HepG2 (cell line): ENCODE data around the gene SLCO4A1. TPM values are rescaled to one million over a fixed set of nuclear protein-coding genes. Genes with fewer than 3 reads are reported as not detected.

Experiments used
- ATAC-seq: fragments of 200-7000 bp; cut with Tn5 transposase; 3 replicates; pipeline ENCODE4 v1.9.1; 2020; ENCODE audit warnings: mild to moderate bottlenecking, moderate library complexity
- BruUV-seq: library from RNA; stranded (reverse); fragments of 400-500 nt; replicated peaks from 2 replicates; lab custom pipeline; 2021; lab: Mats Ljungman, UMichigan
- CTCF ChIA-PET: fragments of 300-600 bp; formaldehyde crosslinking; extraction: SDS; loops from one replicate; lab custom pipeline; 2021; ENCODE audit warnings: low total read pairs, inconsistent platforms, low intra/inter-chr PET ratio; lab: Yijun Ruan, JAX
- POLR2A ChIA-PET: fragments of 350-600 bp; sonication (Branson Sonifier 250); formaldehyde crosslinking; loops from one replicate; lab custom pipeline; 2020; ENCODE audit warnings: antibody characterized with exemption, inconsistent platforms; lab: Yijun Ruan, JAX
- DNase-seq: peaks from one replicate; pipeline ENCODE4 v3.0.0-alpha.2; 2015; ENCODE audit warnings: low spot score
- FAIRE-seq: peaks from 3 replicates; lab custom pipeline; 2011; peaks lifted over from hg19 to GRCh38; lab: Jason Lieb, UNC
- H2AFZ ChIP-seq: one replicate; pipeline ENCODE4 v1.6.1; 2011; ENCODE audit warnings: low read length, inconsistent platforms
- H3K27ac ChIP-seq: fragments of 300-600 bp; 3 replicates; pipeline ENCODE4 v1.8.0; 2011; ENCODE audit warnings: mixed run types, mild to moderate bottlenecking, mixed read lengths, low read length, inconsistent platforms; ENCODE audit not compliant: insufficient read depth; ENCODE audit errors: extremely low read length
- H3K27me3 ChIP-seq, 2 experiments: fragments of 200-600 bp in 1 of 2; 2 replicates in 1 of 2; 3 replicates in 1 of 2; pipeline versions ENCODE4 v1.6.0 to v1.8.0; 2011; ENCODE audit warnings: low read length in 2 of 2, mild to moderate bottlenecking in 2 of 2, moderate library complexity in 2 of 2, inconsistent platforms in 1 of 2; ENCODE audit not compliant: insufficient read depth in 2 of 2, control insufficient read depth in 1 of 2
- H3K36me3 ChIP-seq, 2 experiments: fragments of 200-600 bp in 1 of 2; replicated peaks in 1 of 2; 2 replicates in 1 of 2; 3 replicates in 1 of 2; pipeline versions ENCODE4 v1.5.1 to v1.8.0; 2011; ENCODE audit warnings: low read length in 2 of 2, inconsistent platforms in 1 of 2; ENCODE audit not compliant: insufficient read depth in 2 of 2, control insufficient read depth in 1 of 2
- H3K4me1 ChIP-seq: 2 replicates; pipeline ENCODE4 v1.5.1; 2012; ENCODE audit warnings: low read length, inconsistent platforms; ENCODE audit not compliant: insufficient read depth
- H3K4me2 ChIP-seq: 2 replicates; pipeline ENCODE4 v1.6.0; 2011; ENCODE audit warnings: low read depth, low read length, inconsistent platforms
- H3K4me3 ChIP-seq, 3 experiments: fragments of 200-600 bp in 1 of 3; sonication (generic), shearing (Covaris generic) in 1 of 3; replicated peaks in 1 of 3; 2 replicates each; pipeline ENCODE4 v1.5.1; 2011 to 2016; ENCODE audit warnings: low read length in 3 of 3, inconsistent platforms in 2 of 3, low read depth in 2 of 3, mild to moderate bottlenecking in 2 of 3, control low read depth in 1 of 3, mixed read lengths in 1 of 3; ENCODE audit not compliant: insufficient read depth in 1 of 3
- H3K79me2 ChIP-seq: one replicate; pipeline ENCODE4 v1.6.1; 2011; ENCODE audit warnings: low read length, inconsistent platforms; ENCODE audit not compliant: insufficient read depth
- H3K9ac ChIP-seq: 2 replicates; pipeline ENCODE4 v1.6.0; 2011; ENCODE audit warnings: mild to moderate bottlenecking, low read depth, low read length, inconsistent platforms; ENCODE audit not compliant: insufficient read depth
- H3K9me3 ChIP-seq: 2 replicates; pipeline ENCODE4 v1.5.1; 2012; ENCODE audit warnings: mild to moderate bottlenecking, low read length
- H4K20me1 ChIP-seq: 2 replicates; pipeline ENCODE4 v1.6.0; 2011; ENCODE audit warnings: inconsistent platforms, mild to moderate bottlenecking, low read length, moderate library complexity; ENCODE audit not compliant: insufficient read depth
- ARNTL ChIP-seq: sonication (generic); formaldehyde crosslinking; IDR thresholded peaks from 2 replicates; pipeline ENCODE4 v1.4.0; 2020; ENCODE audit warnings: mild to moderate bottlenecking, missing genetic modification reagents
- EZH2 ChIP-seq: conservative IDR thresholded peaks from 2 replicates; pipeline ENCODE4 v1.6.1; 2012; ENCODE audit warnings: mild to moderate bottlenecking, low read depth, low read length, moderate library complexity
- FOXP4 ChIP-seq: sonication (generic); formaldehyde crosslinking; IDR thresholded peaks from 2 replicates; pipeline ENCODE4 v1.4.0; 2020; ENCODE audit warnings: missing genetic modification reagents
- HDAC2 ChIP-seq: sonication (generic); formaldehyde crosslinking; IDR thresholded peaks from 2 replicates; pipeline ENCODE4 v1.4.0; 2020; ENCODE audit warnings: missing genetic modification reagents
- KMT2A ChIP-seq: sonication (generic); formaldehyde crosslinking; IDR thresholded peaks from 2 replicates; pipeline ENCODE4 v1.4.0; 2020; ENCODE audit warnings: missing genetic modification reagents
- MLX ChIP-seq: IDR thresholded peaks from 2 replicates; pipeline ENCODE4 v1.6.1; 2016
- MYC ChIP-seq: sonication (generic); formaldehyde crosslinking; IDR thresholded peaks from 2 replicates; pipeline ENCODE4 v1.9.0; 2021; ENCODE audit warnings: missing genetic modification reagents, borderline replicate concordance
- NR3C1 ChIP-seq: sonication (generic); formaldehyde crosslinking; IDR thresholded peaks from 2 replicates; pipeline ENCODE4 v1.4.0; 2020; ENCODE audit warnings: missing genetic modification reagents
- ZFP82 ChIP-seq: sonication (generic); formaldehyde crosslinking; IDR thresholded peaks from 2 replicates; pipeline ENCODE4 v1.5.1; 2020; ENCODE audit warnings: mild to moderate bottlenecking, missing genetic modification reagents, borderline replicate concordance
- ZNF329 ChIP-seq: sonication (generic); formaldehyde crosslinking; IDR thresholded peaks from 2 replicates; pipeline ENCODE4 v1.9.0; 2021; ENCODE audit warnings: low read depth, mild to moderate bottlenecking, missing genetic modification reagents
- ZNF580 ChIP-seq: IDR thresholded peaks from 2 replicates; pipeline ENCODE4 v1.6.1; 2016; ENCODE audit warnings: low read depth, borderline replicate concordance
- ZNF674 ChIP-seq: sonication (generic); formaldehyde crosslinking; IDR thresholded peaks from 2 replicates; pipeline ENCODE4 v1.5.0; 2020; ENCODE audit warnings: low read depth, mild to moderate bottlenecking, missing genetic modification reagents
- ZNF850 ChIP-seq: sonication (generic); formaldehyde crosslinking; conservative IDR thresholded peaks from 2 replicates; pipeline ENCODE4 v1.9.0; 2021; ENCODE audit warnings: mild to moderate bottlenecking, missing genetic modification reagents
- WGBS: methylation state at CpG from one replicate; pipeline ENCODE4 v1.1.6; 2017; ENCODE audit warnings: low lambda C conversion rate; 5-methylcytosine and 5-hydroxymethylcytosine counted together
- in situ Hi-C: cut with HindIII; loops from 2 replicates; pipeline ENCODE4 v1.10.0; 2017; ENCODE audit warnings: low pct_unique_long_range_greater_than_20kb; ENCODE audit not compliant: extremely low pct_ligation_motif_present
- intact Hi-C: fragments of 100-400 bp; cut with micrococcal nuclease; formaldehyde crosslinking; loops from one replicate; pipeline ENCODE4 v1.10.0; 2022; ENCODE audit not compliant: unreplicated experiment
- polyA plus RNA-seq, 8 experiments: library from polyadenylated mRNA; depleted of rRNA in 3 of 8; stranded (reverse) in 7 of 8; unstranded in 1 of 8; fragments of >200 nt; fragmentation: Illumina TruSeq in 4 of 8; extraction: Trizol in 4 of 8; gene quantifications; 2 replicates each; pipeline versions ENCODE4 v1.2.1 to v1.2.3, GENCODE V29; 2011 to 2016; ENCODE audit warnings: low read depth in 4 of 8, missing spikeins in 1 of 8, mixed read lengths in 1 of 8; ENCODE audit not compliant: insufficient read depth in 1 of 8
- total RNA-seq, 5 experiments: library from RNA; depleted of rRNA; stranded (reverse); fragments of >200 nt; fragmentation: Illumina TruSeq; extraction: Trizol; gene quantifications; 2 replicates each; pipeline ENCODE4 v1.2.3, GENCODE V29; 2016; ENCODE audit warnings: low read depth in 1 of 5

SLCO4A1 gene
- total and polyA plus RNA-seq, 2 of the 13 experiments (the other 11 are each of a cell fraction or from before 2014, with no cell fraction given), result 55.5 to 112 TPM

GRCh38 chr20:62699741-62700140 is 57.4 kb downstream of the SLCO4A1 start:
- Histone ChIP-seq H2AFZ (no peak overlapping the region), H3K27me3 (peaks cover 49 to 98% of the 10 kb centered on the region in 2 experiments), H3K4me2 (no peak overlapping the region), H3K4me3 (no peak overlapping the region), H3K36me3 (no peaks in the 10 kb centered on the region), H3K79me2 (no peaks in the 10 kb centered on the region), H3K27ac (no peak overlapping the region), H3K9ac (no peak overlapping the region), H4K20me1 (no peaks in the 10 kb centered on the region; the same call in 1 of the 2 replicates), H3K9me3 (no peaks in the 10 kb centered on the region), H3K4me1 (peaks cover 5% of the 10 kb centered on the region; the same call in 1 of the 2 replicates)
- ChIA-PET CTCF (no interaction called here), POLR2A (no interaction called here)
- FAIRE-seq (no peak), ATAC-seq (no peak), DNase-seq (no peak)
- 10% methylated on average over 12 of the region's 12 CpGs for WGBS
- TF ChIP-seq ZNF580 (CRISPR knock-in tag), result no peak
- no peak for TF ChIP-seq ZFP82 (CRISPR knock-in tag)
- TF ChIP-seq ZNF674, result no peak
- no peak for TF ChIP-seq MLX (CRISPR knock-in tag)
- TF ChIP-seq FOXP4 (CRISPR knock-in tag), result no peak
- no peak for TF ChIP-seq ARNTL (CRISPR knock-in tag)
- TF ChIP-seq MYC, result 0 out of 2 replicates have a peak, but pooled peaks have one; percentile 11
- TF ChIP-seq EZH2, result peak; percentile 68; the same call in 1 of the 2 replicates
- TF ChIP-seq HDAC2 (CRISPR knock-in tag), result no peak
- TF ChIP-seq NR3C1, result no peak
- no peak for TF ChIP-seq ZNF850
- TF ChIP-seq KMT2A (CRISPR knock-in tag), result no peak
- TF ChIP-seq ZNF329 (CRISPR knock-in tag), result no peak
- BruUV-seq, result no TSS peak
- intact Hi-C loops (no loop called here), in situ Hi-C loops (no loop called here)
